Measurements from ENCODE around the gene MAPT. TPM values are rescaled to one million over a fixed set of nuclear protein-coding genes. Genes with fewer than 3 reads are reported as not detected.
"Not testable (repeated sequence)": the region's sequence is repeated elsewhere in the genome, so short reads cannot be mapped to it uniquely, and the experiment has no call there.

Gene MAPT
- polyA plus RNA-seq, 1 donor, result 8.2 TPM

GRCh38 chr17:45900723-45901415 lies 6.5 kb downstream of the MAPT start:
- no peak for DNase-seq

GRCh38 chr17:45902892-45903346 lies 8.6 kb downstream of the MAPT start:
- no peak for DNase-seq

GRCh38 chr17:45904866-45905265 lies 10.5 kb downstream of the MAPT start:
- DNase-seq, result peak; percentile 48

- no peak for DNase-seq
These were observed 11.5 kb downstream of the MAPT start for GRCh38 chr17:45905814-45906213.

- no peak for DNase-seq
These were observed 11.9 kb downstream of the MAPT start for GRCh38 chr17:45906237-45906636.

- no peak for DNase-seq
These were observed 12.7 kb downstream of the MAPT start for GRCh38 chr17:45906927-45907622.

GRCh38 chr17:45907750-45908395 lies 13.5 kb downstream of the MAPT start:
- DNase-seq, result peak; percentile 21

- no peak for DNase-seq
These were observed 14.1 kb downstream of the MAPT start for GRCh38 chr17:45908460-45908859.

GRCh38 chr17:45908935-45909334 lies 14.6 kb downstream of the MAPT start:
- no peak for DNase-seq

- no peak for DNase-seq
These were observed 16.3 kb downstream of the MAPT start for GRCh38 chr17:45910667-45911066.

- no peak for DNase-seq
These were observed 18.0 kb downstream of the MAPT start for GRCh38 chr17:45912319-45912718.

GRCh38 chr17:45913030-45913429 lies 18.7 kb downstream of the MAPT start:
- DNase-seq, result not testable (repeated sequence)

- no peak for DNase-seq
These were observed 19.8 kb downstream of the MAPT start for GRCh38 chr17:45914047-45914717.

- DNase-seq, result no peak
These were observed 20.9 kb downstream of the MAPT start for GRCh38 chr17:45915263-45915662.

- no peak for DNase-seq
These were observed 22.7 kb downstream of the MAPT start for GRCh38 chr17:45917081-45917480.

- DNase-seq, result no peak
These were observed 23.9 kb downstream of the MAPT start for GRCh38 chr17:45918241-45918745.

GRCh38 chr17:45919136-45919535 lies 24.8 kb downstream of the MAPT start:
- DNase-seq, result no peak

GRCh38 chr17:45920083-45920482 lies 25.7 kb downstream of the MAPT start:
- no peak for DNase-seq

GRCh38 chr17:45923511-45924268 lies 29.3 kb downstream of the MAPT start:
- no peak for DNase-seq

GRCh38 chr17:45924332-45924820 lies 30.0 kb downstream of the MAPT start:
- DNase-seq, result no peak

- no peak for DNase-seq
These were observed 31.0 kb downstream of the MAPT start for GRCh38 chr17:45925311-45925710.

- DNase-seq, result no peak
These were observed 32.9 kb downstream of the MAPT start for GRCh38 chr17:45927247-45927646.
